Measurements from ENCODE around the gene POLR2I.
"Not testable (repeated sequence)": the region's sequence is repeated elsewhere in the genome, so short reads cannot be mapped to it uniquely, and the experiment has no call there.

POLR2I gene

DNA sequence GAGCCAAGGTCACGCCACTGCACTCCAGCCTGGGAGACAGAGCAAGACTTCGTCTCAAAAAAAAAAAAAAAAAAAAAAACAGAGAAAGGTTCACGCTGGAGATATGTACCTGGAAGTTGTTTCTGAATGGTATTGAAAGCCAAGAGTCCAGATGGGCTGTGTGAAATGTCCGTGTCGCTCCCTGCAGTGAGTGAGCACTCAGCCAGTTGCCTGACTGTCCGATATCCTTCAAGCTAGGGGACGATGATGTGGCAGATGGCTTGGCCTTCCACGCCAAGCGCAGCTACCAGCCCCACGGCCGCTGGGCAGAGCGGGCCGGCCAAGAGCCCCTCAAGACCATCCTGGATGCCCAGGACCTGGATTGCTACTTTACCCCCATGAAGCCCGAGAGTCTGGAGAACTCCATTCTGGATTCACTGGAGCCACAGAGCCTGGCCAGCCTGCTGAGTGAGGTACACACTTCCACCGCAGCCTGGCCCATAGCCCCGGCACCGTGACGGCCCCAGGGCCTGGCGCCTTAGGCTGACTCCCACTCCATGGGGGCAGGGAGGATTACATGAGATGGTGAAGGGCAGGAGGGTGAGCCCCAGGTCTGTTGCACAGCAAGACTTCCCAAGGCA lies 15.4 kb downstream of the POLR2I start:
- no peak for DNase-seq

DNA sequence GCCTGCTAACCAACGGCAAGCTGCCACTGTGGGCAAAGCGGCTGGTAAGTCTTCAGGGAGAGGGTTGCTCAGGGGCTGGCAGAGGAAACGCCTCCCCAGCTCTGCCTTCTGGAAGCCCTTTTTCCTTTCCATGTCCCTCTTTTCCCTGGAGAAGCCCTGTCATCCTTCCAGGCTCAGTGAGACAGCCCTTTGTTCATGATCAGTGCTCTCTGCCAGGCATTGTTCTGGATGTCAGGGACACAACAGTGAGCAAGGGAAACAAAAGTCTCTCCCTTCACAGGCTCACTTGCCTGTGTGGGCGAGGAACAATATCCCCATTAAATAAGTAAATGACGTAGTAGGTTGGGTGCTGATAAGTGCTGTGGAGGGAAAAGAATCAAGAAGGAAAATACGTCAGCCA lies 17.6 kb downstream of the POLR2I start:
- DNase-seq, result no peak

DNA sequence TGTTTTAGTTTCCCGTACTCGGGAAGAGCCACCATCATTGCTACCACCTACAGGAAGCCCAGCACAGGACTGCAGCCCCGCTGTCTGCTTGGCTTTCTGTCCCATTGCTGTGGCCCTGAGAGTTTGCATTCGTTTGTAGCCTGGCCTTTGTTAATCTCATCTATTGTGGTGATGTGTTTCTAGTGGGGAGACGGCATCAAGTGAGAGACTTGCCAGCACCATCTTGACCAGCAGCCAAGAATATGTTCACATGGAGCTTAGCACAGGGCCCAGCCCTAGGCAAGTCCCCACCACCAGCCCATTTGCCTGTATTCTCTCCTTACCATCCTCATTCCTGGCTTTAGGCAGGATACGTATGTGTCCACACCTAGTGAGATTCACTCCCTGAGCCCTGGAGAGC lies 21.0 kb downstream of the POLR2I start:
- DNase-seq, result no peak

DNA sequence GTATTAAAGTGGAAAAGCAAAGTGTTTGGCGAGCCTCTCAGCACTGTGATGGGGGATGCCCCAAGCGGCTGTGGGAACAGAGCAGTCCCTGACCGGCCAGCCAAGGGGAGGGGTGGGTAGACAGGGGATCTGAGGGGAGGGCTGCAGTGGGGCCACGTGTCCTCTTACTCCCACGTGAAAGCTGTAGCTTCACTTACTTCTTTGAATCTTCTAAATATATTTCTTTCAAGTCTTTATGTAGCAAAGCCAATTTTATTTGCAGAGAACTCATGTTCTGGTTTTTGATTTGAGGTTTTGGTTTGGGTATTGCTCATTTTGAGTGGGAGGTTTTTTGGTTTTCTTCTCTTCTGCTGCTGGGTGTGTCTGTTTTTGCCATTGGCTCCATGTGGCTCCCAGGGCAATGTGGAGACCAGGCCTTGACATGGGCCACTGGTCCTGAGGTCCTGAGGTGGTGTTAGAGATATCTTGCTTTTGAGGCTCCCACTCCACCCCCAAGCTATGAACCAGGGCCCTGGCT lies 21.5 kb downstream of the POLR2I start:
- no peak for DNase-seq

DNA sequence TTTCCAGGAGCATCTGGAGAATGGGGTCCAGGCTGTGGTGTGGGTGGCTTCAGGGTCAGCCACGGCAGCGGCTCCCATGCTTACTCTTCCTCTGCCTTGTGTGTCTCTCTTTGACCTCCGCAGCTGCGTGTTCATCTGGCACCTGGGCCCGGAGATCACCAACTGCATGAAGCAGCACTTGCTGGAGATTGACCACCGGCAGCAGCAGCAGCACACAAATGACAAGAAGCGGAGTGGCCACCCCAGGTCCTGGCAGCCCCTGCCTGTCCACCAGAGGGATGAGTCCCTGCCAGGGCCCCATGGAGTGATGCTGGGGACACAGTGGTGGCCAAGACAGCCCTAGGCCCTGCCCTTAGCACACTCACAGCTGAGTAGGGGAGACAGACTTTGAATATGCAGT lies 22.1 kb downstream of the POLR2I start:
- no peak for DNase-seq

DNA sequence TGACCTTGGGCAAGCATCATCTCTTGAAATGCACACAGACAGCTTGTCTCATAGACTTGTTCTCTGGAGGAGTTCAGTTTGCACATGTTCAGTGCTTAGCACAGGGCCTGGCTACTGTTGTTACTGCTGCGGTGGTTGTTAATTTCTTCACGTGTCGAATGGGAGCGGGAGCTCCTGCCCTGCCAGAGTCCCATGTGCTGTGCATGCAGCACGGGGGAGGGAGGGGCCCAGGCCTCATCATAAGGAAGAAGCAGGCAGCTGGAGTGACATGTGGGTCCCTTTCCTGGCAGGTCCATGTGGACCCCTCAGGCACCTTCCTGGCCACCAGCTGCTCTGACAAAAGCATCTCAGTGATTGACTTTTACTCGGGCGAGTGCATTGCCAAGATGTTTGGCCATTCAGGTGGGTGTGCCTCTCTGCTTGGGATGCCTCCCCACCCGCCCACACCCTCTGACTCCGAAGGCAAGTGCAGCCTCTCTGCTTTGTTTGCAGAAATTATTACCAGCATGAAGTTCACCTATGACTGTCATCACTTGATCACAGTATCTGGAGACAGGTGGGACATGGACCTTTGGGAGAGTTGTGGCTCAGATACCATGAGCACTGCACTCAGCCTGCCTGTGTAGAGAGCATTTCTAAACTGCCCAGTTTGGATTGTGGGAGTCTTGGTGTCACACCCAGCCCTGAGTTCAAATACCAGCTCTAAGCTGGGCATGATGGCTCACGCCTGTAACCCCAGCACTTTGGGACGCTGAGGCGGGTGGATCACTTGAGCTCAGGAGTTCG lies 23.6 kb downstream of the POLR2I start:
- DNase-seq, result no peak

DNA sequence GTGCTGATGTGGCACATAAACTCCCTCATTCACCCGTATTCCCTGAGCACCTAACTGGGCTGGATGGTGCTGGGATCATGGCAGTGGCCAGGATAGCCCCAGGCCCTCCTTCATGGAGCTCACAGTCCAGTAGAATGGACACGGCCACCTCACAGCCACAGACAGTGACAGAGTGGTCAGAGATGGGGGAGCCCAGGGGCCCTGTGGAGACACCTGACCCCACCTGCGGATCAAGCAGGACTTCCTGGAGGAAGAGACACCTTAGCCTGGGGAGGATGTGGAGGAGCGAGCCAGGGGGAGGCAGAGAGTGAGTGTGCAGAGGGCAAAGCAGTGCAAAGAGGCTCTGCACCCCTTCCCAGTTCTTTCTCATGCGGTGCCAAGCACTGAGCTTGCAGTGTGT lies 24.8 kb downstream of the POLR2I start:
- DNase-seq, result no peak

DNA sequence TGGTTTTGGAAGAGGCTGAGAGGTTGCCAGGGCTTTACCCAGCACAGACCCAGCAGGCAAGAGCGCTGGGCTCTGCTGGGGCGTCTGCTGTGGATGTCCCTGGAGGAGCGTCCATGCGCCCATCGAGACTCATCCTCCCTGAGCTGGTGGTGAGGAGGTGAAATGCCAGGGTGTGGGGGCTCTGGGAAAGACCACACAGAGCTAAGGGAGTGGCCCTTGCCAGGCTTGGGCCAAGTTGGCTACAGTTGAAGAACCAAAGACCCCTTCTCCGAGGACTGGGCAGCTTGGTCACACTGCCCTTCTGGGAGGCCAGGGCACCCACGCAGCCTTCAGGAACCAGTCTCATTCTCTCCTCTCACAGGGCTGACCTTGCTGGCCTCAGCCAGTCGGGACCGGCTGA lies 28.3 kb downstream of the POLR2I start:
- no peak for DNase-seq

DNA sequence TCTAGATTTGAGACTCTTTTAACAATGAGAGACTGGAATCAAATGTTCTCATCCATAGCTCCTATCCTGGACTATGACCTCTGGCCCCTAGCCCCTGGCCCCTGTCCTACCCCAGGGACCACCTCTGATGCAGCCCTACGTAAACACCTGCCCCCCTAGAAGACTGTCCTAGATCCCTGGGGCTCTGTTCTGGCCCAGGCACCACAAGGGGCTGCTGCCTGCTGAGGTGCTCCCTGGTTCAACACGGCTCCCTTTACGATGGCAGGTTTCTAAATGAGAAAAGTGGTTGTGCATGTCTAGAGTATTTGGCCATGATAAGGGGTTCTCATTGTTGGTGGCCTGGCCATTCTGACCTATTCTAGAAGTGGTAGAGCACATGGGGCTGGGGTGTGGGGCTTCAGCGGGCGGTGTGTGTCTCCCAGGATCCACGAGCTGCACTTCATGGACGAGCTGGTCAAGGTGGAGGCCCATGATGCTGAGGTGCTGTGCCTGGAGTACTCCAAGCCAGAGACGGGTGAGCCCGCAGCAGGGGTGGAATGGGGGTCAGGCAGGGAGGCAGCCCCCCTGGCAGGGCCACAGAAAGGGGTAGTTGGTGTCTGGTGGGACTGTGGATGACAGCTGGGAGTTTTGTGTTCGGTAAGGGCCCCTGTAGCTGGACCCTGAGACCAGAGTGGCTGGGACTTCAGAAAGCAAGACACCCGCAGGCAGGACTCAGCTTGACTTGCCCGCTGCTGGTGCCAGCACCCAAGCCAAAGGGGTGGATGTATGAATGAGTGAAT lies 30.3 kb downstream of the POLR2I start:
- no peak for DNase-seq

DNA sequence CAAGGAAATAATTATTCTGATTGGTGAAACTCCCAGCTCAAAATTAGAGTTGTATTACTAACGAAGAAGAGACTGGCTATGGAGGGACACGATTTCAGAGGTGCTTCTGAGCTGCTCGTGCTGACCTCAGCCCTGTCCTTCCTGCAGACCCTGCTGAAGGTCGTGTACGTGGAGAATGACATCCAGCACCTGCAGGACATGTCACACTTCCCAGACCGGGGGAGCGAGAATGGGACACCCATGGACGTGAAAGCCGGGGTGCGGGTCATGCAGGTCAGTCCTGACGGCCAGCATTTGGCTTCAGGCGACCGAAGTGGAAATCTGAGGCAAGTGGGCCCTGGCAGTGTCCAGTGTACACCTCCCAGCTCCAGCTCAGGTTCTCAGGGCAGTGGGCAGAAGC lies 31.8 kb downstream of the POLR2I start:
- no peak for DNase-seq

DNA sequence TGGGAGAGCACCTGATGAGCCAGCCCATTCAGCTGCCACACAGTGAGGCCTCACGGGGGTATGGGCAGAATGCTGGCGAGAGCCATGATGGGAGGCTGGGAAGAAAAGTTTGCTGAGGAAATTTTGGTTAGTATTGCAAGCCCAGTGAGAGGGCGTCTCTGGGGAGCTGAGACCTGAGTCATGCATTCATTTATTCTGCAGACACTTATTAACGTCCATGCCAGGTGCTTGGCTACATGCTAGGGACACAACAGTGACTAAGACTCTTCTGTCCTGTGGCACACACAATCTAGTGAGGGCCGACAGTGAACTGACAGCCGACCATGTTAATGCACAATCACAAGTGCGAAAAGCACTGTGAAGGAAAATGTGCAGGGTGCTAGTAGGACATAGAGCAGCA lies 32.8 kb downstream of the POLR2I start:
- DNase-seq, result no peak

DNA sequence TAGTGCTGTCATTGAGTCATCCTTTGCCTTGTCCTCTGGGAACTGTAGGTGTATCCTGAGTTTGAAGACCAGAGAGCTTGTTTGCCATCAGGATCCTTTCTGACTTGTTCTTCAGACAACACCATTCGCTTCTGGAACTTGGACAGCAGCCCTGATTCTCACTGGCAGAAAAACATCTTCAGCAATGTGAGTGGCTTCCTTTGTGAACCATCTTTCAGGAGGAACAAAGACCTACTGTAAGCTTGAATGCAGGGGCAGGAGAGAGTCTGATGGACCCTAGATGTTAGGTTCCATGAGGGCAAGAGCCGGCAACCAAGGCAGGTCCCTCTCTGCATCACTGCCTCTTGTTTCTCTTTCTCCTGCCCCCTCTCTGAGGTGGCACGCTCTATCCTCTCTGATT lies 33.3 kb downstream of the POLR2I start:
- DNase-seq, result no peak

DNA sequence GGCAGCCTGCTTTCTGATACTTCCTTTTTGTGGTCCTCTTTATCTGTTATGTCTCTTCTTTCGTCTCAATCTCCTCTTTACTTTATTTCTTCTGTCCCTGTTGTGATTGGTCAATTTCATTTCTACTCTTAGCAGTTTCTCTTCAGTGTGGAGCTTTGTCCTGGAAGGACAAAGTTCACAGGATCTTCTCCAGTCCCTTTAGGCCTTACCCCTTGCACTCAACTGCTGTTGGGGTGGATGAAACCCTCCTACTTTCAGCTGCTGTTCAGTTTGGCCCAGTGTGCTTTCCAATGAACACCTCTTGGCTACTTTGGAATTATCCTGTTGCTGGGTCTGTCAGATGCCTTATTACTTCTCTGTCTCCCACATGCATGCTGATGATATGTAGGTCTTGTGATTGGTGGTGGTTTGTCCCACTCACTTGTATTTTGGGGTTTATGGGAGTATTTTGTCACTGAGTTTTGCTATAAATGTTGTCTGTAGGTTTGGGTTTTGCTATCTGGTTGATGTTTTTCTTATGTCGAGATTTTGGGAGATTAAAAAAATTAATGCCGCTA lies 35.2 kb downstream of the POLR2I start:
- no peak for DNase-seq

DNA sequence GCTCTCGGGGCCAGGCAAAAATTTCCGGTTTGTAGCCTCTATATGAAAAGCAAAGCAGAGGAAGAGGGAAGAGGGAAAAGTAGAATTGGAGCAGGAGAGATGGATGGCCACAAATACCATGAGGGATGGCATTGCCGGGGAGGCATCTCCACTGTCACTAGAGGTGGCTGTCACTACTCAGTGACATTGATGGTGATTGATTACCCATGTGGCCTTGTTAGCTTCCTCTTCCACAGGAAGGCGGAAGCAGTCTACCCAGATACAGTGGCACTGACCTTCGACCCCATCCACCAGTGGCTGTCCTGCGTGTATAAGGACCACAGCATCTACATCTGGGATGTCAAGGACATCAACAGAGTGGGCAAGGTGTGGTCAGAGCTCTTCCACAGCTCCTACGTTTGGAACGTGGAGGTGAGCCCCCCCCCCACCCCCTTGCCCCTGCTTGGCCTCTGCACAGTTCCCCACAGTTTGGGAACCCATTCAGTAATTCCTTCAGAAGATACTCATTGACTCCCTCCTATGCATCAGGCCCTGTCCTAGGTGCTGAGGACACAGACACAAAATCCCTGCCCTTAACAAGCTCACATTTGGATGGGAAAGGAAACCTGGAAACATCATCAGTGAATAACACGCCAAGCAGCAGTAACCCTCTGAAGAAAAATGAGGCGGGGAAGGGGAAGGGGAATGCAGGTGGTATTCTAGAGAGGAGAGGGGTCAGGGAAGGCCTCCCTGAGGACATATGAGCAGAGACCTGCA lies 41.4 kb downstream of the POLR2I start:
- no peak for DNase-seq

DNA sequence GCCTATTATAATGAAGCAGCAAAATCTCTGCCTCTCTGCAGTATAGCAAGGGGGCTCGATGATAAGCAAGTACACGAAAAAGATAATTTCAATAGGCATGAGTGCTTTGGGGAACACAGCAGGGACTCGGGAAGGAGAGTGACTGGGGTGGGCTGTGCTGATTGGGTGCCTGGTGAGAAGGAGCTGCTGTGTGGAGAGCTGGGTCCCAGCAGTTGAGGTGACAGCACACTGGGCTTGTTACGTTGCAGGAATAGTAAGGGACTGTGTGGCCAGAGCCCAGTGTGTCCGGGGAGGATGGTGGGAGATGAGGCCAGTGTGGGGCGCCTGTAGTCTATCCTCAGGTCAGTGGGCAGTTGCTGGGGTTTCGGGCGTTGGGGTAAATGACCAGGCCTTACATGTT lies 42.6 kb downstream of the POLR2I start:
- no peak for DNase-seq

DNA sequence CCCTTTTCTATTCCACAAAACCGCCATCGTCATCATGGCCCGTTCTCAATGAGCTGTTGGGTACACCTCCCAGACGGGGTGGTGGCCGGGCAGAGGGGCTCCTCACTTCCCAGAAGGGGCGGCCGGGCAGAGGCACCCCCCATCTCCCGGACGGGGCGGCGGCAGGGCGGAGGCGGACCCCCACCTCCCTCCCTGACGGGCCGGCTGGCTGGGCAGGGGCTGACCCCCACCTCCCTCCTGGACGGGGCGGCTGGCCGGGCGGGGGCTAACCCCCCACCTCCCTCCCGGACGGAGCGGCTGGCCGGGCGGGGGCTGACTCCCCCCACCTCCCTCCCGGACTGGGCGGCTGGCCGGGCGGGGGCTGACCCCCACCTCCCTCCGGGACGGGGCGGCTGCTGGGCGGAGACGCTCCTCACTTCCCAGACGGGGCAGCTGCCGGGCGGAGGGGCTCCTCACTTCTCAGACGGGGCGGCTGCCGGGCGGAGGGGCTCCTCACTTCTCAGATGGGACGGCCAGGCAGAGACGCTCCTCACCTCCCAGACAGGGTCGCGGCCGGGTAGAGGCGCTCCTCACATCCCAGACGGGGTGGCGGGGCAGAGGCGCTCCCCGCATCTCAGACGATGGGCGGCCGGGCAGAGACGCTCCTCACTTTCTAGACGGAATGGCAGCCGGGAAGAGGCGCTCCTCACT lies 45.7 kb downstream of the POLR2I start:
- not testable (repeated sequence) for DNase-seq

DNA sequence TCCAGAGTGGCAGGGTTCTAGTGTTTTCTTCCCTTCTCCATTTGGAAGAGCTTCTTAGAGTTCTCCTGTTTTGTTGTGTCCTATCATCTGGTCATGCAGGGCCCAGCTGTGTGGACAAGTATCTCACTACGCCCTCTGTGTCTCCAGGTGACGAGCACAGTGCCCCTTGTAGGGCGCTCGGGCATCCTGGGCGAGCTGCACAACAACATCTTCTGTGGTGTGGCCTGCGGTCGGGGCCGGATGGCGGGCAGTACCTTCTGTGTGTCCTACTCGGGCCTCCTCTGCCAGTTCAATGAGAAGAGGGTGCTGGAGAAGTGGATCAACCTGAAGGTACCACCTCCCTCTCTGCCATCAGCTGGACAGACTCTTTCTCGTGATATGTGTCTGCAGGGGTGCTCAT lies 47.0 kb downstream of the POLR2I start:
- DNase-seq, result no peak

DNA sequence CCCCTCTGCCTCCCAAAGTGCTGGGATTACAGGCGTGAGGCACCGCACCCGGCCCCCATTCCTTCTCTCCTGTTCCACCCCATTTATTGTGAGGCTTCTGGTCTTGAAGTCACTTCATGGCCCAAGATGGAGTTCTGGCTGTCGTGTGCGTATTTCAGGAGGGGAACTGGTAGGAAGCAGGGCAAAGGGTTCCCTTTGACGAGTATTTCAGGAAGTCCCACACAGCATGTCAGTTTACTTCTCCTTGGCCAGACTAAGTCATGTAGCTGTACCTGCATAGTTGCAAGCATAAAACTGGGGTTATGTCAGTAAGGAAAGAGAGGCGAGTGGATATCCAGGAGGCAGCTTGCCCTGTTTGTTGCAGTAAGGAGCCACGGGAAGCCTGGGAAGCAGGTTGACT lies 49.8 kb downstream of the POLR2I start:
- no peak for DNase-seq
